Hepatic stellate cell (primary cell): ENCODE measurements around the gene DLG2.
"Not testable (repeated sequence)": the region's sequence is repeated elsewhere in the genome, so short reads cannot be mapped to it uniquely, and the experiment has no call there.

ENCODE experiments used
- DNase-seq: peaks from one replicate; pipeline ENCODE4 v3.0.0; 2011; ENCODE audit warnings: low spot score

The DLG2 gene

GRCh38 chr11:85643191-85643614 lies 16.1 kb upstream of the DLG2 start:
- DNase-seq = no peak

GRCh38 chr11:85634747-85635146 lies 7.6 kb upstream of the DLG2 start:
- no peak for DNase-seq

GRCh38 chr11:85628771-85629341 lies 1.7 kb upstream of the DLG2 start:
- DNase-seq = no peak

GRCh38 chr11:85627998-85628770 lies 1.0 kb upstream of the DLG2 start, which contains the start of gene TMEM126B:
TSS of gene TMEM126B (plus strand) at chr11:85628593. CDS start at chr11:85628608, 15 bp downstream.
- peak; percentile 82 for DNase-seq

- no peak for DNase-seq
These were observed 648 bp downstream of the DLG2 start for GRCh38 chr11:85626496-85626895.

- no peak for DNase-seq
These were observed 6.9 kb downstream of the DLG2 start for GRCh38 chr11:85620256-85620655.

GRCh38 chr11:85619499-85619898 lies 7.6 kb downstream of the DLG2 start:
- no peak for DNase-seq

- DNase-seq = not testable (repeated sequence)
These were observed 15.5 kb downstream of the DLG2 start for GRCh38 chr11:85611643-85612042.

- not testable (repeated sequence) for DNase-seq
These were observed 17.9 kb downstream of the DLG2 start for GRCh38 chr11:85609286-85609685.

GRCh38 chr11:85608621-85609020 lies 18.5 kb downstream of the DLG2 start:
- DNase-seq = not testable (repeated sequence)

- DNase-seq = not testable (repeated sequence)
These were observed 20.9 kb downstream of the DLG2 start for GRCh38 chr11:85606237-85606636.

GRCh38 chr11:85603220-85603619 lies 23.9 kb downstream of the DLG2 start:
- no peak for DNase-seq

- DNase-seq = no peak
These were observed 24.5 kb downstream of the DLG2 start for GRCh38 chr11:85602526-85603213.

GRCh38 chr11:85599083-85599482 lies 28.1 kb downstream of the DLG2 start:
- no peak for DNase-seq

- DNase-seq = no peak
These were observed 30.3 kb downstream of the DLG2 start for GRCh38 chr11:85596886-85597285.

GRCh38 chr11:85595285-85595884 lies 31.8 kb downstream of the DLG2 start:
- DNase-seq = peak; percentile 13

- peak; percentile 14 for DNase-seq
These were observed 36.2 kb downstream of the DLG2 start for GRCh38 chr11:85590848-85591483.

- no peak for DNase-seq
These were observed 37.8 kb downstream of the DLG2 start for GRCh38 chr11:85589373-85589772.

GRCh38 chr11:85582111-85582510 lies 45.0 kb downstream of the DLG2 start:
- no peak for DNase-seq

- no peak for DNase-seq
These were observed 51.8 kb downstream of the DLG2 start for GRCh38 chr11:85575388-85575787.

GRCh38 chr11:85572056-85572455 lies 55.1 kb downstream of the DLG2 start:
- no peak for DNase-seq

GRCh38 chr11:85569525-85569924 lies 57.6 kb downstream of the DLG2 start:
- no peak for DNase-seq
